Hematopoietic multipotent progenitor cell treated with erythropoietin and hydrocortisone succinate and interleukin-3 and kit ligand, for 15 days (in vitro differentiated cells): ENCODE results near the gene TMEM150B.
A peak's percentile ranks its signal among the peaks of the same experiment; 100 is the strongest.

ENCODE experiments used
- DNase-seq: peaks from one replicate; pipeline ENCODE4 v3.0.0-alpha.2; 2015; ENCODE audit warnings: low spot score

Gene TMEM150B

DNA sequence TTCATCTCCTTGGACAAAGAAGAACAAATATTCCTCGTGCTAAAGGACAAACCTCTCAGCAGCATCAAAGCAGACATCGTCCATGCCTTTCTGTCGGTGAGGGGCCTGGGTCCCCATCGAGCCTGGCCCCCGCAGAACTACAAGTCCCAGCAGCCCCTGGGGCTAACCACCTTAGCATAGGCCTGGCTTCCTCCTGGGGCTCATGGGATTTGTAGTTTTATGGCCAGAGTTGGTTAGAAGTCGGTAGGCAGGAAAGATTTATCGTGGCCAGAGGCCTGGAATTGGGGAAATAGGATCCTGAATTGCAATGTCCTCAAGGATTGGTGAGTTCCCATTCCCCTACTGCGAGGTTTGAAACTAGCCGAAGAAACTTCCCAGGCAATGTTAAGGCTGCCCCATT, 19.6 kb downstream of the TMEM150B start:
- peak; percentile 52 for DNase-seq

DNA sequence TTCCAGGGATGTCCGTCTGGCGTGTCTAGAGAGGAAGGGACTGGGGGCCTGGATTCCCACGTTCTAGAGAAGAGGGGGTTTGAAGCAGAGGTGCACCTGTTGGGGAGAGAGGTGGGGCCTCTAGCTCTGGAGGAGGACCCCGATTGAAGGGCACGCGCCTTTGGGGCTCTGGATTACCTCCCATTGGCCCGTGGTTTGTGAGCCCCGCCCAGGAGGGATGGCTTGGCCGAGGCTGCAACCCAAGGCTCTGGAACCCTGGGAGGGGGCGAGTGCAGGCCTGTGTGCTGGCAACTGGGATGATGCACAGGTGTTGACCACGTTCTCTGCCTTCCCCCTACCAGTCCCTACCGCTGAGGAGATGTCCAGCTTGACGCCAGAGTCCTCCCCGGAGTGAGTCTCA, 20.2 kb downstream of the TMEM150B start:
- no peak for DNase-seq

DNA sequence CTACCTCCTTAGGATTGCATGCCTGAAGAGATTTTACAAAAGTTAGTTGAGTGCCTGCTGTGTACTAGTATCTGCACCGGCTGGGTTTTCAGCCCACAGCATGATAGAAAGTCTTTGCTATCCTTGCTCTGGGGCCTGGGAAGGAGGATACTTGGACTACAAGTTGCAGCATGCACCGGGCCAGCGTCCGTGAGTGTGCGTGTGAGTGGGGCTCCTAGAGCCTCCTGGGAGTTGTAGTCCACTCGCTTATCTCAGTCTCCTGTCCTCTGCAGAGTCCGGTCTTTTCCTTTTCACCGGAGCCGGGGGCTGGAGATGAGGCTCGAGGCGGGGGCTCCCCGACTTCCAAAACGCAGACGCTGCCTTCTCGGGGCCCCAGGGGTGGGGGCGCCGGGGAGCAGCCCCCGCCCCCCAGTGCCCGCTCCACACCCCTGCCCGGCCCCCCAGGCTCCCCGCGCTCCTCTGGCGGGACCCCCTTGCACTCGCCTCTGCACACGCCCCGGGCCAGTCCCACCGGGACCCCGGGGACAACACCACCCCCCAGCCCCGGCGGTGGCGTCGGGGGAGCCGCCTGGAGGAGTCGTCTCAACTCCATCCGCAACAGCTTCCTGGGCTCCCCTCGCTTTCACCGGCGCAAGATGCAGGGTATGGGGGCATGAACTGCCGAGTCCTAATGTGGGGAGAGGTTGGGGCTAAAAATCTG, 20.7 kb downstream of the TMEM150B start:
- DNase-seq = peak; percentile 43

DNA sequence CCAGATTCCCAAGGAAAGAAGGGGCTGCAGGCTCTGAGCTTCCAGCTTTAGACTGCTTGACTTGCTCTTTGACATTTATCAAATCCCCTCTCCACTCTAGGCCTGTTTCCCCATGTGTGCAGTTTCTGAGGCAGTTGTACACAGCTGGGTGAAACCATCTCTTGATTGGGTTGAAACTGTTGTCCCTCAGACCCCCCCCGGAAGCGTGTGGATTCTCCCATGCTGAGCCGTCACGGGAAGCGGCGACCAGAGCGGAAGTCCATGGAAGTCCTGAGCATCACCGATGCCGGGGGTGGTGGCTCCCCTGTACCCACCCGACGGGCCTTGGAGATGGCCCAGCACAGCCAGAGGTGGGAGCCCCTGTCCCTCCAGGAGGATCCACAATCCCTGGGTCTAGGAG, 21.7 kb downstream of the TMEM150B start:
- no peak for DNase-seq

DNA sequence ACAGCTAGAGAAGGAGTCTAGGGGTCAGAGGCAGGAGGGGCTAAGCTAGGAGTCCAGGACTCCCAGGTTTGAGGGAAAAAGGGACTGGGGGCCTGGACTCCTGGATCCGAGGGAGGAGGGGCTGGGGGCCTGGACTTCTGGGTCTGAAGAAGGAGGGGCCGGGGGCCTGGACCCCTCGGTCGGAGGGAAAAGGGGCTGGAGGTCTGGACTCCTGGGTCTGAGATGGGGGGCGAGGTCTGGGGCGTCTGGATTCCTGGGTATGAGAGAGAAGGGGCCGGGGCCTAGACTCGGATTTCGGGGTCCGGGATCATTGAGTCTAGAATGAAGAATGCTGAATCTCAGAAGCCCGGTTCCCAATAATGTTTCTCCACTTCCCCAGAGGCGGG, 22.8 kb downstream of the TMEM150B start:
- no peak for DNase-seq

DNA sequence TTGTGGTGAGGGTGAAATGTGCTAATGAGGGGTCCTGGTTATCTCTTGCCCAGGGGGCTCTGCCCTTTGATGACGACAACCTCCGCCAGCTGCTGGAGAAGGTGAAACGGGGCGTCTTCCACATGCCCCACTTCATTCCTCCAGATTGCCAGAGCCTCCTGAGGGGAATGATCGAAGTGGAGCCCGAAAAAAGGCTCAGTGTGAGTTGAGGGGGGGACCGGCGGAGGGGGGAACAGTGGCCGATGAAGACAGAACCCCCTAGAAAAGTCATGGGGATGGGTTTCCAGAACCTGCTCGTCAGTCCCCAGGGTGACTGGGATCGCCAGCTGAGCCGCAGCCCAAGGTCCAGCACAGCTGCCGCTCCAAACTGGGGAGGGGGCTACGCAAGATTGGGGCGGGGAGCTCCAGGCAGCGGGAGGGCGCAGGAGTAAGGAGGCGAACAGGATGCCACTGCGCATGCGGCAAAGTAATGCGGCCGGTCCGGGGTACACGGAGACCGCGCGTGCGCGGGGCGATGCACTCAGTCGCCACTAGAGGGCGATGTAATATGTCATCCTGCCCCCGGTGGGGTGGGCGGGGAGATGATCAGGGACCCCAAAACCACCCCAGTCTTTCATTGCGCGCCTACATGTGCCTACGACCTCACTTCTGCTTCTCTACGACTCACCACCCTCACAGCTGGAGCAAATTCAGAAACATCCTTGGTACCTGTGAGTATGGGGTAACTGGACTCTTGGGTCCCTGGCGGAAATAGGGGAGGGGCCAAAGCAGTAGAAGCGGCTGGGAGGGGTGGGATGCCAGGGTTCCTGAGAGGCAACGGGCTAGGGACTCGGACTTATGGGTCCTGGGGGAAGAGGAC, 23.5 kb downstream of the TMEM150B start:
- peak; percentile 86 for DNase-seq

DNA sequence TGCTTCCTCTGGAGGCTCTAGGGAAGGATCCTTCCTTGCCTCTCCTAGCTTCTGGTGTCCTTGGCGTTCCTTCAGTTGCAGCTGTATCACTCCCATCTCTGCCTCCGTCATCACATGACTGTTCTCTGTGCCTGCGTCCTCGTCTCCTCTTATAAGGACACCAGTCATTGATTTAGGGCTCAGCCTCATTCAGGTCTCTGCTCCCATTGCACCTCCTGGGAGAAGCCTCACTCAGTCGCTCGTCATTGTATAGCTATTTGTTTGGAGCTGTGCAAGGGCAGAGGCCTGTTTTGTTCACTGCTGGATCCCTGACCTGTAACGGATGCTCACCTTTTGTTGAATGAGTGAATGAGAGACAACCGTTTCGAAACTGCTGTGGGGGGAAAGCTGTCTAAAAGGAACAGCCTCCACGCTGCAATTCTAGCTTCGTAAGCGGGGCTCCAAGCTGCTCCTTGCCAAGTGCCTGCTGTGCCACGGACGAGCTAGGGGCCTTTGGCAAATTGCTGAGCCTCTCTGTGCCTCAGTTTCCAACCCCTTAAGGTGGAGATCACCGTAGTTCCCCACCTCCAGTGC, 24.2 kb downstream of the TMEM150B start:
- DNase-seq = no peak

DNA sequence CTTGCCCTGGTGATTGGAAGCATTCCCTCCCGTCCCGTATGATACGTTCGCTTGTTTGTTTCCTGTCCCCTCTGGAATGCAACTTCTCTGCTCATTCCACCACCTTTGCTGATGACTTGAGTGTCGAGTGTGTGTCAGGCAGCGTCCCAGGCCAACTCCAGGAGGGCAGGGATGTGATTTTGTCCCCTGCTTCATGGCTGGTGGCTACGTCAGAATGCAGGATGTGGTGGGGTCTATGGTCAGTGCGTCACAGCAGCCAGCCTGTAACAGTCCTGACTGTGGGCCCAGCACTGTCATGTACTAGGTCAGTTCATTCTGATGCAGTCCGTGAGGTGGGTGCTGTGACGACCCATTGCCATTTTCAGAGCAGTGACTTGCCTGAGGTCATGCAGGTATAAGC, 25.1 kb downstream of the TMEM150B start:
- DNase-seq = no peak

DNA sequence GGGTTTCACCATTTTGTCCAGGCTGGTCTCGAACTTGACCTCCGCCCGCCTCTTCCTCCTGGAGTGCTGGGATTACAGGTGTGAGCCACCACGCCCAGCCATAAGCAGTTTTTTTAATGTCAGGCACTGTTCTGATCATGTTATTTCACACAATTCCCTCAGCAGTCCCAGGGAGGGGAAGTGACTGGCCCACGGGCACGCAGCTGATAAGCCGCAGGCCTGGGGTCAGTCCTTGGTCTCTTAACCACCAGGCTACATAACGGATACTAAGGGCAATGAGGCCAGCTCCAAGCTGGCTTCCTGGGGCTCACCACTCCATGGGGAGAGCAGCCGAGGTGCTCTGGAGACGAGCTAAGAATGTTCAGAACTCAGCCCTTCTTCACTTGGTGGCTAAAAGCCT, 27.9 kb downstream of the TMEM150B start:
- DNase-seq = no peak

DNA sequence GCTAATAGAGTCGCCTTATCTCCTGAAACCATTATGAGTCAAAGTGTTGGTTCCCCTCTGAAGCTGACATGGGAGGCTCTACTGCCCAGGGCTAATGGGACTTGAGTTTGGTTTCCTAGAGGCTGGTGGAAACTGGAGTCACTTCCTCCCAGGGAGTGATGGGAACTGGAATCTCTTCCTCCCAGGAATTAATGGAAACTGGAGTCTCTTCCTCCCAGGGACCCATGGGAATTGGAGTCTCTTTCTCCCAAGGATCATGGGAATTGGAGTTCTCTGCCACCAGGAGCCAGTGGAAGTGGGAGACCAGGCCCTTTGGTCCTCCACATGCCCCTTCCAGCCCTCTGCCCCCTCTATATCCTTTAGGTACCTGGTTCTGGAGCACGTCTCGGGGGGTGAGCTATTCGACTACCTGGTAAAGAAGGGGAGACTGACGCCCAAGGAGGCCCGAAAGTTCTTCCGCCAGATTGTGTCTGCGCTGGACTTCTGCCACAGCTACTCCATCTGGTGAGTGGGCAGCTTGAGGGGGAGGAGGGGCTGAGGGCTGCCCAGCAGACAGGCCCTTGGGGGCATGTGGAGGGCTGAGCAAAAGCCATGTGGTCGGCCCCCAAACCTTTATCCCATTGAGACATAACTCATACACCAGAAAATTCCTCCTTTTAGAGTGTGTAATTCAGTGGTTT, 35.9 kb downstream of the TMEM150B start:
- DNase-seq = no peak

DNA sequence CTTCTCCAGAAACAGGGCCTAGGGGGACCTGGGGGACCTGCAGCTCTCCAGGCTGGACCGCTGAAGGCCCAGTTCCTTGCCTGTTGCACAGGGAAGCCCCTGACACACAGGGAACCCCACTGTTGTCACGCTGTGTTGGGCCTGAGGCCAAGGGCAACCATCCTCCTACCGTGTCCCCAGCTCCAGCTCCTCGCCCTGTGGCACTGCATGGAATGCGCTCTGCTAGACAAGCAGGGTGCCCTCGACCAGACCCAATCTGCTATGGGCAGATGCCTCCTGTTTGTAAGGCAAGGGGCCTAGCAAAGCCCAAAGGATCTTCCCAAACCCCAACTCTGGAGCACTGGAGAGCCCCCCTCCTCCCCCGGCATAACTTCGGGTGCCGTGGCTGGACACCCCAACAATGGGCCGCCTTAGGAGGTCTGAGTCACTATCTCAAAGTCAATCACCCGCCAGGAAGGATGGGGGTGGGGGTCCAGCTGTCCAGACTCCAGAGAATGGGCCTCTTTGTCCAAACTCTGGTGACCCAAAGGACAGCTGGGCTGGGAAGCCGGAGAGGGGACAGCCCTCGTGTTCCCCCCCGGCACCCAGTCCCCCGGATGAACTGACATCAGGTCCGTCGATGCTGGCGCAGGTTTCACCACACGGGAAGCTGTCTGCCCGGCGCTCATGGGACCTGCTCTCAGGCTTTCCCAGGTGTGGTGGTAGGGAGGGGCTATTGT, 37.6 kb downstream of the TMEM150B start:
- no peak for DNase-seq

DNA sequence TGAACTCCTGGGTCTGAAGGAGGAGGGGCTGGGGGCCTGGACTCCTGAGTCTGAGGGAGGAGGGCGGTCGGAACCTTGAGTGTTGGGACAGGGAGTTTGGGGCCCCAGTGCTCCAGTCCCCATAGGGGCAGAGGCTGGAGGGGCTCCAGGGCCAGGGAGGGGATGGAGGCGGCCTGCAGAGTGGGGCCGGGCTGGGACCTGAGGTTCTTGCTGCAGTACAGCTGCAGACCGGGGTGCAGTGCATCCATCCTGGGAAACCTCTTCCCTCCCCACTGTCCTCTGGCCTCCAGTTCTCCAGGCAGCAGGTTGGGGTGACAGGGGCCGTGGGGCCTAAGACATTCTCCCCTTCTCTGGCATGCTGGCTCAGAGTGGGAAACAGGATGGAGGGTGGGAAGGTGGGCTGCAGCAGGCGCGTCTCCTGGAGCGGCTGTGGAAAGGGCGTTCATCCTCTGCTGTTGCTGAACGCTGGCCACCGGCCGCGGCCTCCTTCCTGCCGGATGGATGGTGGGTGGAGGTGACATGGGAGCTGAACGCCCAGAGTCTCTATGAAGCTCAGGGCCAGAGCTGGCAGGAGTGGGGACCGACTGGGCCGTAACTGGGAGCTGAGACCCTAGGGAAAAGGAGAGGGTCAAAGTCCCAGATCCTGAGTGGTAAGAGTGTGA, 39.8 kb downstream of the TMEM150B start:
- DNase-seq = no peak

DNA sequence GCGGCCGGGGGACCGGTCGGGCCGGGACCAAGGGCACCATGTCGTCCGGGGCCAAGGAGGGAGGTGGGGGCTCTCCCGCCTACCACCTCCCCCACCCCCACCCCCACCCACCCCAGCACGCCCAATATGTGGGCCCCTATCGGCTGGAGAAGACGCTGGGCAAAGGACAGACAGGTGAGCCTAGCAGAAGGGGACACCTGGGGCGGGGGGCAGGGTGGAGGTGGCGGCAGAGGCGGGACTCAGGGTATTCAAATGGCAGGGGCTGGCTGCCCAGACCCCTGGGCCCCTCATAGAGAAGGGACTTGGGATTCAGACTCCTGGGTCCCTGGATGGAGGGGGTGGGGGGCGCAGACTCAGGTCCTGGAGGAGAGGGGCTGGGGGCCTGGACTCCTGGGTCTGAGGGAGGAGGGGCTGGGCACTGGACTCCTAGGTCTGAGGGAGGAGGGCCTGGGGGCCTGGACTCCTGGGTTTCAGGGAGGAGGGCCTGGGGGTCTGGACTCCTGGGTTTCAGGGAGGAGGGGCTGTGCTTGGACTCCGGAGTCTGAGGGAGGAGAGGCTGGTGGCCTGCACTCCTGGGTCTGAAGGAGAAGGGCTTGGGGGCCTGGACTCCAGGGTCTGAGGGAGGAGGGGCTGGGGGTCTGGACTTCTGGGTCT, 40.6 kb downstream of the TMEM150B start:
- DNase-seq = no peak

DNA sequence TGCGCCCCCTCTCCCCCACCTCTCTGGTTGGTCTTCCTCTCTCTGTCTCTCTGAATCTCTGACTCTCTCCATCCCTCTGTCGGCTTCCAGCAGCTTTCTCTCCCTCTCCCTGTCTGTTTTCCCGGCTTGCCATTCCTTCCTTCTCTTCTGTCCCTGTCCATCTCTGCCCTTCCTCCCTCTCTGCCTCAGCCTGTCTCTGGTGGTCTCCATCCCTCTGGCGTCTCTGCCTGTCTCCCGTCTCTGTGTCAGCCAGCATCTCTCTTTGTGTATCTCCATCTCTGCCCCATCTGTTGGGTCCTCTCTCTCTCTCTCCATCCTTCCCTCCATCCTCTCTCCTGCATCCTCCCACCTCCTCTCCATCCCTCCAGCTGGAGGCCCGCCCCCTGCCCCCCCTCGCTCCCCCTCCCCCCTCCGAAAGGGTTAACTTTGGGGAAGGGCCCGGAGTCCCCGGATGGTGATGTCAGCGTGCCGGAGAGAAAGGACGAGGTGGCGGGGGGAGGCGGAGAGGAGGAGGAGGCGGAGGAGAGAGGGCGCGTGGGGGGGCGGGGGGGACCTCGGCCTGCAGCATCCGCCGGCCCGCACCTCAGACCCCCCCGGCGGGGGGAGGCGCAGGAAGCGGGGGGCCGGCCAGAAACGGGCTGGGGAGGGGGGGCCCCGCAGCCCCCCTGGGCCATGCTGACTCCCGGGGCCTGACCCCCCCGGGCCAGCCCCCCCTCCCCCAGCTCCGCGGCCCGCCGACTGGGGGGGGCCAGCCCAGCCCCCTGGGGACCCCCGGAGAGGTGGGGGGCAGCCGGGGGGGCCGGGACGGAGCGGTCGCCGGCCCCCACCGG, 41.4 kb downstream of the TMEM150B start, which contains the start of gene BRSK1:
Gene BRSK1 (plus strand): TSS at position 450 of the 830 bp plus-strand sequence. CDS start 446 bp downstream, outside the sequence.
- no peak for DNase-seq

DNA sequence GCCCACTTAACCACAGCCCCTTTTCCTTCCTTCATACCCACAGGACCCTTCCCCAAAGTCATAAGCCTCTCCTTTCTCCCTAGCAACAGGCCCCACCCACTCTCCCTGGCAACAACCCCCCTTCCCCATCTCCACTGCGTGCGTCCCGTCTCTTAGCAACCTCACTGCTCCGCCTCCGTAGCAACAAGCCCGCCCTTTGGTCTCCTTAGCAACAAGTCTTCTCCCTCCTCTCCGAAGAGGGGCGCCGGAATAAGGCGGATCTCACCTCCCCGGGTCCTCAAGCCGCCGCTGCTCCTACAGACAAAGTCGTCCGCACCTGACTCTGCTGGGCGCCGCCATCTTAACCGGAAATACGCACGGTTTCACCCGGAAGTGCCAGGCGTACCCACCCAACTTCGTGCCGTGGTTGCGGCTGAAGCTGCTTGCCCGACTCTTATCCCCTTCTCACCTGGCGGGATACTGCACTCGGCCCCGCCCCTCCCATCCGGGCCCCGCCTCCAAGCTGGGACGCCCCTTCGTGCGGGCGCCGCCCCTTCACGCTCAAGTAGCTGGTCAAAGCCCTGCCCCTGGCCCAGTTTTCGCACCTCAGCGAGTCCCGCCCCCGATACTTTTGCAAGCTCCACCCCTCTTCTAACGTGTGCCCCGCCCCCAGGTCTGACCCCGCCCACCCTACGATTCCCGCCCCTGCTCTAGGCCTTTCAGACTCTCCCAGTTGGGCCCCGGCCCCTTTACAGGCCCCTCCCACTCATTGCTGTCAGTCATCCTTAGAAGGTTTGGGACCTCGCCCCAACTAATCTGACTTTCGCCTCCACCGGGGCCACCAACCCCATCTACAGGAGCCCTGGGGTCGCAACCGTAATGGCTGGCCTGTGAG, 45.1 kb downstream of the TMEM150B start, which contains the start of gene HSPBP1:
Gene HSPBP1 (minus strand): TSS at position 341 of the 874 bp plus-strand sequence. CDS start 502 bp downstream, outside the sequence.
- DNase-seq = peak; percentile 92

DNA sequence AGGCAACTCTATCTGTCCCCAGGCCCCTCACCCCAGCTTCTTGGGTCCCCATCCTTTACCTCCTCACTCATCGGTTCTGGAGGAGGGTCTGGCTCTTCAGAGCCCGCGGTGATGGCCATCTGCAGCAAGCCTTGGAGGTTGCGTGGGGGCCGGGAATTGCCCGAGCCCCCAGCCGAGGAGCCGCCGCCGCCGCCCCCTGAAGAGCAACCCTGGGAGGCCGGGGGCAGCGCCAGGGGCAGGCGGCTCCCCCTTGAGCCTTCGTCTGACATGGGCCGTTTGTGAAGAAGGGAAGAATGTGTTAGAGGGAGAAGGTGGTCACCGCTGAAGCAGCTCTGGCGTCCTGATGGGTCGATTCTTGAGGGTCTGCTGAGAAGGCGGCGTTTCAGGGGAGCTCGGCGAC, 45.8 kb downstream of the TMEM150B start:
- no peak for DNase-seq

DNA sequence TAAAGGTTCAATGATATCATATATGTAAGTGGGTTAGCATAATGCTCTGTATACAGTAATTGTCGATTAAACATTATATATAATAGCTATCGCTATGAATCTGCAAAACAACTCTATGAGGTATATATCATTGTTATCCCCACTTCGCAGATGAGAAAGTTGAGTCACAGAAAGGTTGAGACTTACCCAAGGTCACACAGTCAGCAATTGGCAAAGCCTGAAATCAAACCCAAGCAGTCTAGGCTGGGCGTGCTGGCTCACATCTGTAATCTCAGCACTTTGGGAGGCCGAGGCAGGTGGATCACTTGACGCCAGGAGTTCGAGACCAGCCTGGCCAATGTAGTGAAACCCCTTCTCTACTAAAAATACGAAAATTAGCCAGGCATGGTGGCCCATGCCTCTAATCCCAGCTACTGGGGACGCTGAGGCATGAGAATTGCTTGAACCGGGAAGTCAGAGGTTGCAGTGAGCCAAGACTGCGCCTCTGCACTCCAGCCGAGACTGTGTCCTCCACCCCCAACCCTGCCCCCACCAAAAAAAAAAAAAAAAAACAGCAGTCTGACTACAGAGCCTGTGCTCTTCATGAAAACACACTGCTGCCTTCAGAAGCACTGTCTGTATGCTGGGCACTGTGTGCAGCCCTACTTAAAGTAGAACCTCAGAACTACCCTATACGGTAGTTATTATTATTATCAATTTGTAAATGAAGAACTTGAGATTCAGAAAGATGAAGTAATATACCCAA, 46.6 kb downstream of the TMEM150B start:
- no peak for DNase-seq

DNA sequence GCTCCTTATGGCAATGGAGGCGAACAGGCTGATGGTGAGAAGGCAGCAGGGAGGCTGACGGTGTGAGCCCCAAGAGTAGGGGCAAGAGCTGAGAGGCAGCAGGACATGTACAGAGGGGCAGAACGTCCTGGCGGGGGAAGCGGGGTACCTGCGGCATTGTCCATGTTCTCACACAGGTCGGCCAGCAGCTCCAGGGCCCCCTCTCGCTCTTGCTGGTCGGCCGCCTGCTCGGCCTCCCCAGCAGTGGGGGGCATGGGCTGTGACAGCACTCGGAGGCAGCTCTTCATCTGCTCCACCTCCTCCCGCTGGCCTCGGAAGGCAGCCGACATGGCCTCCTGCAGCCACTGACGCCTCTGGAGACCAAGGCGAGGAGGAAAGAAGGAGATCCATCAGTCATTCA, 47.6 kb downstream of the TMEM150B start:
- no peak for DNase-seq
